HG03342 (cell line): ENCODE data around the gene DHRS12.

Source experiments
- ATAC-seq: cut with Tn5 transposase; IDR thresholded peaks from one replicate; pipeline ENCODE4 v1.9.1; 2021; ENCODE audit warnings: mild to moderate bottlenecking, moderate library complexity; ENCODE audit not compliant: unreplicated experiment

DHRS12 gene

GRCh38 chr13:51730927-51731326 lies 73.0 kb downstream of the DHRS12 start:
- ATAC-seq = no peak

- ATAC-seq = no peak
Observed at GRCh38 chr13:51729866-51730553, 74.0 kb downstream of the DHRS12 start.

GRCh38 chr13:51728972-51729371 lies 75.0 kb downstream of the DHRS12 start:
- no peak for ATAC-seq

- no peak for ATAC-seq
Observed at GRCh38 chr13:51728275-51728673, 75.7 kb downstream of the DHRS12 start.

- no peak for ATAC-seq
Observed at GRCh38 chr13:51727634-51728274, 76.2 kb downstream of the DHRS12 start.

GRCh38 chr13:51726446-51727193 lies 77.3 kb downstream of the DHRS12 start:
- no peak for ATAC-seq

- ATAC-seq = no peak
Observed at GRCh38 chr13:51724721-51725120, 79.2 kb downstream of the DHRS12 start.

- no peak for ATAC-seq
Observed at GRCh38 chr13:51723529-51723928, 80.4 kb downstream of the DHRS12 start.

GRCh38 chr13:51721496-51721895 lies 82.5 kb downstream of the DHRS12 start:
- peak; percentile 88 for ATAC-seq

GRCh38 chr13:51719394-51719793 lies 84.6 kb downstream of the DHRS12 start:
- no peak for ATAC-seq
